Vagina (tissue), 2 donors: ENCODE results near the gene UNC93A. TPM values are rescaled to one million over a fixed set of nuclear protein-coding genes. Genes with fewer than 3 reads are reported as not detected.
"Not testable (repeated sequence)": the region's sequence is repeated elsewhere in the genome, so short reads cannot be mapped to it uniquely, and the experiment has no call there.

Experiments
- DNase-seq, 2 donors: peaks; one replicate each; pipeline ENCODE4 v3.0.0-alpha.2; 2017; ENCODE audit errors: extremely low spot score in 2 of 2
- H3K27ac ChIP-seq: fragments of 200-600 bp; sonication (generic); one replicate; pipeline ENCODE4 v1.5.1; 2019
- H3K27me3 ChIP-seq: fragments of 200-600 bp; sonication (generic); one replicate; pipeline ENCODE4 v1.5.1; 2019
- H3K36me3 ChIP-seq, 2 donors: fragments of 200-600 bp; sonication (generic); one replicate each; pipeline ENCODE4 v1.5.1; 2017 to 2019
- H3K4me1 ChIP-seq: fragments of 200-600 bp; sonication (generic); one replicate; pipeline ENCODE4 v1.5.1; 2019
- H3K4me3 ChIP-seq, 2 donors: fragments of 200-600 bp; sonication (generic); 1 replicate in 1 of 2; 2 replicates in 1 of 2; pipeline ENCODE4 v1.5.1; 2016 to 2019
- H3K9me3 ChIP-seq: fragments of 200-600 bp; sonication (generic); one replicate; pipeline ENCODE4 v1.5.1; 2019
- POLR2A ChIP-seq, 2 donors: fragments of 450-650 bp; IDR thresholded peaks; one replicate each; pipeline ENCODE4 v1.6.1; 2017; ENCODE audit warnings: antibody characterized with exemption in 2 of 2, mild to moderate bottlenecking in 2 of 2, moderate library complexity in 2 of 2
- POLR2AphosphoS5 ChIP-seq, 2 donors: sonication (generic); formaldehyde crosslinking; IDR thresholded peaks; one replicate each; pipeline ENCODE4 v1.9.0; 2017; ENCODE audit warnings: antibody characterized with exemption in 2 of 2, mild to moderate bottlenecking in 2 of 2, low read depth in 1 of 2; ENCODE audit not compliant: insufficient read depth in 1 of 2
- intact Hi-C: fragments of 100-400 bp; cut with DNase I; formaldehyde crosslinking; loops from one replicate; pipeline ENCODE4 v1.15.1; 2023
- total RNA-seq: library from RNA; depleted of rRNA; stranded (reverse); fragments of >200 nt; gene quantifications from one replicate; pipeline ENCODE4 v1.2.3, GENCODE V29; 2016
- TF ChIP-seq, protein P1 (sequence below), 3 experiments: fragments of 450-650 bp in 2 of 3; fragments of 200-600 bp in 1 of 3; sonication (generic) in 1 of 3; IDR thresholded peaks; one replicate each; pipeline ENCODE4 v1.5.1; 2017 to 2019; ENCODE audit warnings: antibody characterized with exemption in 3 of 3, mild to moderate bottlenecking in 2 of 3, moderate library complexity in 2 of 3

The UNC93A gene
- total RNA-seq, 1 donor from 2014 or later, result 2.0 TPM

- H3K4me3 ChIP-seq, result no peak overlapping the region
- no peak overlapping the region for H3K27ac ChIP-seq
- H3K9me3 ChIP-seq, result no peaks in the 10 kb centered on the region
- intact Hi-C loops, result no loop called here
- no peaks in the 10 kb centered on the region for H3K4me1 ChIP-seq
- DNase-seq, result no peak
- TF ChIP-seq, protein P1, sequence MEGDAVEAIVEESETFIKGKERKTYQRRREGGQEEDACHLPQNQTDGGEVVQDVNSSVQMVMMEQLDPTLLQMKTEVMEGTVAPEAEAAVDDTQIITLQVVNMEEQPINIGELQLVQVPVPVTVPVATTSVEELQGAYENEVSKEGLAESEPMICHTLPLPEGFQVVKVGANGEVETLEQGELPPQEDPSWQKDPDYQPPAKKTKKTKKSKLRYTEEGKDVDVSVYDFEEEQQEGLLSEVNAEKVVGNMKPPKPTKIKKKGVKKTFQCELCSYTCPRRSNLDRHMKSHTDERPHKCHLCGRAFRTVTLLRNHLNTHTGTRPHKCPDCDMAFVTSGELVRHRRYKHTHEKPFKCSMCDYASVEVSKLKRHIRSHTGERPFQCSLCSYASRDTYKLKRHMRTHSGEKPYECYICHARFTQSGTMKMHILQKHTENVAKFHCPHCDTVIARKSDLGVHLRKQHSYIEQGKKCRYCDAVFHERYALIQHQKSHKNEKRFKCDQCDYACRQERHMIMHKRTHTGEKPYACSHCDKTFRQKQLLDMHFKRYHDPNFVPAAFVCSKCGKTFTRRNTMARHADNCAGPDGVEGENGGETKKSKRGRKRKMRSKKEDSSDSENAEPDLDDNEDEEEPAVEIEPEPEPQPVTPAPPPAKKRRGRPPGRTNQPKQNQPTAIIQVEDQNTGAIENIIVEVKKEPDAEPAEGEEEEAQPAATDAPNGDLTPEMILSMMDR (IDR thresholded peaks at IDR 0.05), result no peak
- TF ChIP-seq POLR2A (IDR thresholded peaks at IDR 0.05) (no peak), POLR2AphosphoS5 (IDR thresholded peaks at IDR 0.05; ENCODE audit: insufficient read depth in 1 of 2, low read depth in 1 of 2) (no peak)
- H3K36me3 ChIP-seq, result no peaks in the 10 kb centered on the region
- H3K27me3 ChIP-seq, result no peaks in the 10 kb centered on the region
These were observed 16.8 kb upstream of the UNC93A start for GRCh38 chr6:167274270-167274669.

DNA sequence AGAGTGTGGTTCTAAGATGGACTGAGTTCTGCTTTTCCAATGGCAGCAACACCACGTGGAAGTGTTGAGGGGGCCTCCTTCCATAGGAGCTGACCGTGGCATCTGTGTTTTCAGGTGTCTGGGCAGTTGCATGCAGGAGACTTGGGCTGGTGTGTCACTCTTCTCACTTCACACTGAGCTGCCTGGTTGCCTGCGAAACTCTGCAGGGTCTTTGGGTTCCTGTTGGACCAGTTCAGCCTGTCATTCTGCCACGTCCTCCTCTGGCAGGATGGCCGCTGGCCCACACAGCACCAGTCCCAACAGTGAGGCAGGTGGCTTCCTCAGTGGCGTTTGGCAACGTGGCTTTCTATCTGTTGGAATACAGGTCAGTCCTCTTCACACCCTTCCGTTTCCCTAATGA lies 16.1 kb upstream of the UNC93A start:
- H3K9me3 ChIP-seq, result no peaks in the 10 kb centered on the region
- TF ChIP-seq, protein P1 (IDR thresholded peaks at IDR 0.05), result no peak
- TF ChIP-seq POLR2A (IDR thresholded peaks at IDR 0.05) (no peak), POLR2AphosphoS5 (IDR thresholded peaks at IDR 0.05; ENCODE audit: insufficient read depth in 1 of 2, low read depth in 1 of 2) (no peak)
- H3K36me3 ChIP-seq, result no peaks in the 10 kb centered on the region
- H3K27me3 ChIP-seq, result no peaks in the 10 kb centered on the region
- intact Hi-C loops, result no loop called here
- H3K4me3 ChIP-seq, result no peak overlapping the region
- no peak for DNase-seq
- H3K27ac ChIP-seq, result no peak overlapping the region
- H3K4me1 ChIP-seq, result no peaks in the 10 kb centered on the region

DNA sequence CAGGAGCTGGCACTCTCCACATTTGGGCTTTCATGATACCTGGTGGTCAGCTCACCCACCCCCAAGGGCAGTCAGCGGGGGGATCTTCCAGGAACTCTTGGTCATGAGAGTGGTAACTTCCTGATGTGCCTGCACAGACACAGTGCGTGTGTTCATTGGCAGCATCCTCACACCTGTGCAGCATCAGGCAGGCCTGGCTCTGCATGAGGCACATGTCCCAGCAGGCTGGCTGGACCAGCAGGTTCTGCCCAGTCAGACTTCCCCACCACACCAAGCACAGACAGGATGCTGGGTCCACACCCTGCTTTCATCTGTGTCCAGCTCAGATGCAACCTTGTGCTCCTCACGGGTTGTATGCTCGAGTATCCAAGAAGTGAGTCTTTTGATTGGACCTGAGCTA lies 15.7 kb upstream of the UNC93A start:
- TF ChIP-seq, protein P1 (IDR thresholded peaks at IDR 0.05), result no peak
- TF ChIP-seq POLR2AphosphoS5 (IDR thresholded peaks at IDR 0.05; ENCODE audit: insufficient read depth in 1 of 2, low read depth in 1 of 2) (no peak), POLR2A (IDR thresholded peaks at IDR 0.05) (no peak)
- H3K36me3 ChIP-seq, result no peaks in the 10 kb centered on the region
- H3K27ac ChIP-seq, result no peak overlapping the region
- no peak for DNase-seq
- H3K4me3 ChIP-seq, result no peak overlapping the region
- intact Hi-C loops, result no loop called here
- H3K9me3 ChIP-seq, result no peaks in the 10 kb centered on the region
- H3K27me3 ChIP-seq, result no peaks in the 10 kb centered on the region
- no peaks in the 10 kb centered on the region for H3K4me1 ChIP-seq

DNA sequence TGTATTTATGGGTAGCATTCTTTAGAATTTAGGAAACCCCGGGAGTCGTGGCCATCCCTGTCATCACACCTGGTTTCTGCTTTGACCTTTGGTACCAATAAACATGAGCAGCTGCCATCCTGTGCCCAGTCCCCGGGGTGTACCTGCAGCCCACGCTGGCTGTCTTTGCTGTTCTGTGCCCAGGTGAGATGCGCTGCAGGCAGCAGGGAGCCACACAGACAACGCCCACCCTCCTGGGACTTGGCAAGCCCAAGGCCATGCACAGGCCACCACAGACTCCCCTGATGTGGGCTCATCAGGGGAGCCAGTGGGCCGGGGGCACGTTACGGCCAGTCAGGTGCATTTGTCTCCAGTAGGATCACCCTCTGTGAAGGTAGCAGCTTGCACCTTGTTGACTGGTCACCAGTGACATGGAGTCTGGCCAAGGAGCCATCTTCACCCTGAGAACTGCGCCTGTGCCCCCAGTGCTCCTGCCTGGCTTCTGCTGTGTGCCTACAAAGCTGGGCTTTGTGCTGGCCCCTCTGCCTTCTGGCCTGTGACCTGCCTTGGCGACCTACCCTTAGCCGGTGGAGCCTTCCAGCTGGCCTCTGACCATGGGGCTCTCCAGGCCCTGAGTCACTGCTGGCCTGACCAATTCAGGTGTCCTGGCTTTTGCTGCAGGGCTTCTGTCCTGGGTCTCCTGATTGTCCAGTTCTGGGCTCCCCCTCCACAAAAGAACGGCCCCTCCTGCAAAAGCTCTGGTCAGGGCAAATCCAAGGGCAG lies 14.2 kb upstream of the UNC93A start:
- TF ChIP-seq POLR2A (IDR thresholded peaks at IDR 0.05), result no peak
- TF ChIP-seq, protein P1 (IDR thresholded peaks at IDR 0.05), result no peak
- no peak for TF ChIP-seq POLR2AphosphoS5 (IDR thresholded peaks at IDR 0.05; ENCODE audit: insufficient read depth in 1 of 2, low read depth in 1 of 2)
- intact Hi-C loops, result no loop called here
- Histone ChIP-seq H3K36me3 (no peaks in the 10 kb centered on the region), H3K9me3 (no peaks in the 10 kb centered on the region), H3K4me3 (no peak overlapping the region), H3K4me1 (no peaks in the 10 kb centered on the region), H3K27me3 (no peaks in the 10 kb centered on the region), H3K27ac (no peak overlapping the region)
- peak in 1 of 2 donors; percentile 29 for DNase-seq

DNA sequence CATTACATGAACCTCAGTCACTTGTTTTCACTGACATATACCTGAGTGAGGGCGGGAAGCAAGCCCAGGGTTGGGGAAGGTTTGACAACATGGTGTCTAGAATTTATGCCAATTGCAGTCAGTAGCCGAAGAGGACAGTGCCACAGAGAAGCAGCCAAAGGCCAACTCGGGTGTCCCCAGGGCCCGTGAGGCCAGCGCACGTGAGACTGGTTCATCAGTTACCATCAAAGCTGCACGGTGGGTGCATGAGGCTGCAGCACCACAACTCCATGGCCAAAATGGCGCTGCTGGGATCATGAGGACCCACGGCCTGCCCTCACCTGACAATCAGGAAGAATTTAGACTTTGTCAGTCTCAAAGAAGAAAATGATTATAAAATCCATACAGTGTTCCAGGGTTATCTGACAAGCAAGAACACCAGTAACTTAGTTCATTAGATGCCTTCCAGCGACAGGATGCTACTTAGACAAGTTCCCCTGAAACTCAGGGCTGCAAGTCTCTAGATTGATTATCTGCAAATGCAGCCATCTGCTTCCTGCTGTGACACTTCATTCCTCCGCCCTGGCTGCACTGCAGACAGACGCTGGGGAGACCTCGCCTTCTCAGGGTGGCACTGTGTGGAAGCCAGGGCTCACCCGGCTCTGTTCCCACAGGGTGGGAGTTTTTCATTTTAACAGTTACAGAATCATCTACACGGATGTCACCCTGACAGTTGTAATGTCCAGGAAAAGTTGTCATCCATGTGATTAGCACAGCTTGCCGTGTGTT lies 12.8 kb upstream of the UNC93A start:
- H3K4me1 ChIP-seq, intact Hi-C loops: not testable (repeated sequence)

More for the DNA sequence above, 12.8 kb upstream of the UNC93A start:
- not testable (repeated sequence) for H3K4me3 ChIP-seq, H3K9me3 ChIP-seq, H3K27me3 ChIP-seq, H3K27ac ChIP-seq, H3K36me3 ChIP-seq
- DNase-seq, result peak in 1 of 2 donors; percentile 58
